T-helper 9 cell (primary cell): Measurements from ENCODE around the gene SCAPER.
"Not testable (repeated sequence)": the region's sequence is repeated elsewhere in the genome, so short reads cannot be mapped to it uniquely, and the experiment has no call there.

Source experiments
- DNase-seq: peaks from one replicate; pipeline ENCODE4 v3.0.0-alpha.2; 2020

Gene SCAPER

GRCh38 chr15:76772776-76773175, 132.4 kb downstream of the SCAPER start:
- DNase-seq = no peak

- DNase-seq = no peak
Observed at GRCh38 chr15:76764004-76764403, 141.1 kb downstream of the SCAPER start.

GRCh38 chr15:76763554-76763953, 141.6 kb downstream of the SCAPER start:
- DNase-seq = no peak

- DNase-seq = no peak
Observed at GRCh38 chr15:76756381-76756780, 148.8 kb downstream of the SCAPER start.

- DNase-seq = no peak
Observed at GRCh38 chr15:76753771-76754170, 151.4 kb downstream of the SCAPER start.

- DNase-seq = no peak
Observed at GRCh38 chr15:76753131-76753530, 152.0 kb downstream of the SCAPER start.

GRCh38 chr15:76752549-76752948, 152.6 kb downstream of the SCAPER start:
- DNase-seq = no peak

GRCh38 chr15:76737573-76737972, 167.6 kb downstream of the SCAPER start:
- DNase-seq = no peak

- not testable (repeated sequence) for DNase-seq
Observed at GRCh38 chr15:76732321-76732720, 172.8 kb downstream of the SCAPER start.

- no peak for DNase-seq
Observed at GRCh38 chr15:76730262-76730661, 174.9 kb downstream of the SCAPER start.

GRCh38 chr15:76718863-76719262, 186.3 kb downstream of the SCAPER start:
- no peak for DNase-seq

- no peak for DNase-seq
Observed at GRCh38 chr15:76714950-76715349, 190.2 kb downstream of the SCAPER start.

GRCh38 chr15:76711351-76711827, 193.8 kb downstream of the SCAPER start:
- no peak for DNase-seq

- DNase-seq = not testable (repeated sequence)
Observed at GRCh38 chr15:76704032-76704431, 201.1 kb downstream of the SCAPER start.

GRCh38 chr15:76696840-76697239, 208.3 kb downstream of the SCAPER start:
- DNase-seq = no peak

GRCh38 chr15:76692546-76692945, 212.6 kb downstream of the SCAPER start:
- DNase-seq = not testable (repeated sequence)

GRCh38 chr15:76687592-76687991, 217.5 kb downstream of the SCAPER start:
- not testable (repeated sequence) for DNase-seq

GRCh38 chr15:76684002-76684401, 221.1 kb downstream of the SCAPER start:
- no peak for DNase-seq

GRCh38 chr15:76682833-76683232, 222.3 kb downstream of the SCAPER start:
- DNase-seq = no peak

GRCh38 chr15:76682259-76682658, 222.9 kb downstream of the SCAPER start:
- no peak for DNase-seq

- no peak for DNase-seq
Observed at GRCh38 chr15:76678766-76679165, 226.4 kb downstream of the SCAPER start.

- no peak for DNase-seq
Observed at GRCh38 chr15:76674883-76675282, 230.3 kb downstream of the SCAPER start.

- no peak for DNase-seq
Observed at GRCh38 chr15:76669521-76670207, 235.5 kb downstream of the SCAPER start.

GRCh38 chr15:76668900-76669299, 236.2 kb downstream of the SCAPER start:
- no peak for DNase-seq
